Body of pancreas (tissue), 4 donors: ENCODE results near the gene FBN3. TPM values are rescaled to one million over a fixed set of nuclear protein-coding genes. Genes with fewer than 3 reads are reported as not detected.

Source experiments
- ATAC-seq: fragments of 150-250 bp; one replicate; pipeline ENCODE4 v1.9.1; 2016
- DNase-seq, 4 donors: peaks; one replicate each; pipeline ENCODE4 v3.0.0-alpha.2; 2019
- H3K27ac ChIP-seq, 4 donors: fragments of 200-600 bp; sonication (generic); 1 replicate in 3 of 4; 2 replicates in 1 of 4; pipeline versions ENCODE4 v1.5.1 to v1.6.1; 2016 to 2019; ENCODE audit warnings: mild to moderate bottlenecking in 1 of 4, mixed read lengths in 1 of 4, moderate library complexity in 1 of 4
- H3K27me3 ChIP-seq, 2 donors: fragments of 200-600 bp; sonication (generic); one replicate each; pipeline ENCODE4 v1.6.0; 2016; ENCODE audit warnings: mild to moderate bottlenecking in 1 of 2
- H3K36me3 ChIP-seq, 2 donors: fragments of 200-600 bp; sonication (generic); replicated peaks in 1 of 2; 2 replicates each; pipeline ENCODE4 v1.5.1; 2016; ENCODE audit warnings: low read depth in 2 of 2; ENCODE audit not compliant: insufficient read depth in 1 of 2
- H3K4me1 ChIP-seq: fragments of 200-600 bp; sonication (generic); one replicate; pipeline ENCODE4 v1.6.0; 2016
- H3K4me3 ChIP-seq, 2 donors: fragments of 200-600 bp; sonication (generic); 1 replicate in 1 of 2; 2 replicates in 1 of 2; pipeline ENCODE4 v1.5.1; 2016 to 2019
- H3K9me3 ChIP-seq, 3 donors: fragments of 200-600 bp; sonication (generic); 1 replicate in 2 of 3; 2 replicates in 1 of 3; pipeline ENCODE4 v1.5.1; 2016
- CTCF ChIP-seq, 7 experiments: fragments of 450-650 bp in 4 of 7; fragments of 200-600 bp in 3 of 7; sonication (generic) in 3 of 7; IDR thresholded peaks; one replicate each; pipeline ENCODE4 v1.5.1; 2016 to 2019; ENCODE audit warnings: antibody characterized with exemption in 7 of 7
- POLR2A ChIP-seq, 3 donors: fragments of 450-650 bp; IDR thresholded peaks; one replicate each; pipeline ENCODE4 v1.6.1; 2016; ENCODE audit warnings: antibody characterized with exemption in 3 of 3, mild to moderate bottlenecking in 2 of 3
- WGBS, 2 donors: methylation state at CpG; one replicate each; pipeline ENCODE4 v1.1.5; 2017; 5-methylcytosine and 5-hydroxymethylcytosine counted together
- intact Hi-C: fragments of 100-400 bp; cut with DNase I; formaldehyde crosslinking; loops from one replicate; pipeline ENCODE4 v1.15.1; 2023
- total RNA-seq, 2 donors: library from RNA; depleted of rRNA; stranded (reverse); fragments of >200 nt; gene quantifications; one replicate each; pipeline ENCODE4 v1.1.0, GENCODE V29; 2016

FBN3 gene
- total RNA-seq, 2 donors from 2014 or later, result 0.26 TPM; not detected in 1

- Histone ChIP-seq H3K27me3 (no peaks in the 10 kb centered on the region), H3K36me3 (no peaks in the 10 kb centered on the region), H3K27ac (no peak overlapping the region), H3K4me3 (no peak overlapping the region), H3K9me3 (no peaks in the 10 kb centered on the region), H3K4me1 (no peaks in the 10 kb centered on the region)
- 71 to 75% methylated on average over 13 to 20 of the region's 26 CpGs for whole genome bisulfite sequencing, 2 donors
- TF ChIP-seq CTCF (IDR thresholded peaks at IDR 0.05), result no peak
- no peak for TF ChIP-seq POLR2A (IDR thresholded peaks at IDR 0.05)
- no peak for ATAC-seq
- intact Hi-C loops, result loop anchor here (10.0 kb wide), 1 partner anchor 167 kb away; no protein-coding TSS in a partner anchor
- DNase-seq, result no peak
Measured at GRCh38 chr19:8131517-8131916, 17.9 kb downstream of the FBN3 start.

- ATAC-seq (no peak), DNase-seq (no peak)
- intact Hi-C loops, result no loop called here
- Histone ChIP-seq H3K27ac (no peak overlapping the region), H3K36me3 (no peaks in the 10 kb centered on the region), H3K27me3 (no peaks in the 10 kb centered on the region), H3K4me3 (no peak overlapping the region), H3K4me1 (no peaks in the 10 kb centered on the region), H3K9me3 (no peaks in the 10 kb centered on the region)
- TF ChIP-seq POLR2A (IDR thresholded peaks at IDR 0.05) (no peak), CTCF (IDR thresholded peaks at IDR 0.05) (no peak)
- WGBS, 2 donors, result 57 to 70% methylated on average over 16 to 19 of the region's 20 CpGs
Measured at GRCh38 chr19:8129061-8129618, 20.3 kb downstream of the FBN3 start.

GRCh38 chr19:8128551-8128950 lies 20.8 kb downstream of the FBN3 start:
- WGBS, 2 donors, result 79 to 86% methylated on average over 7 to 8 of the region's 8 CpGs
- TF ChIP-seq CTCF (IDR thresholded peaks at IDR 0.05), result no peak
- TF ChIP-seq POLR2A (IDR thresholded peaks at IDR 0.05), result no peak
- H3K4me1 ChIP-seq, result no peaks in the 10 kb centered on the region

GRCh38 chr19:8127311-8127710 lies 22.1 kb downstream of the FBN3 start:
- no peak overlapping the region for H3K4me3 ChIP-seq
- no peak overlapping the region for H3K27ac ChIP-seq
- WGBS, 2 donors, result 65 to 75% methylated on average over 8 of the region's 8 CpGs
- DNase-seq (no peak), ATAC-seq (no peak)
- no peaks in the 10 kb centered on the region for H3K27me3 ChIP-seq
- H3K9me3 ChIP-seq, result no peaks in the 10 kb centered on the region
- intact Hi-C loops, result no loop called here
- H3K4me1 ChIP-seq, result no peaks in the 10 kb centered on the region
- no peak for TF ChIP-seq CTCF (IDR thresholded peaks at IDR 0.05)
- H3K36me3 ChIP-seq, result no peaks in the 10 kb centered on the region

More at GRCh38 chr19:8128551-8128950, 20.8 kb downstream of the FBN3 start:
- DNase-seq (no peak), ATAC-seq (no peak)
- no peaks in the 10 kb centered on the region for H3K27me3 ChIP-seq
- no peak overlapping the region for H3K27ac ChIP-seq
- H3K4me3 ChIP-seq, result no peak overlapping the region
- no peaks in the 10 kb centered on the region for H3K36me3 ChIP-seq
- intact Hi-C loops, result no loop called here
- no peaks in the 10 kb centered on the region for H3K9me3 ChIP-seq

GRCh38 chr19:8126511-8126910 lies 22.9 kb downstream of the FBN3 start:
- Histone ChIP-seq H3K27me3 (no peaks in the 10 kb centered on the region), H3K27ac (no peak overlapping the region), H3K4me1 (no peaks in the 10 kb centered on the region), H3K36me3 (no peaks in the 10 kb centered on the region), H3K9me3 (no peaks in the 10 kb centered on the region), H3K4me3 (no peak overlapping the region)
- intact Hi-C loops, result no loop called here
- no peak for ATAC-seq
- 81% methylated on average over 18 of the region's 18 CpGs; no CpG with 5 or more reads in 1 of the 2 donors for WGBS, 2 donors
- no peak for DNase-seq
- no peak for TF ChIP-seq CTCF (IDR thresholded peaks at IDR 0.05)
- TF ChIP-seq POLR2A (IDR thresholded peaks at IDR 0.05), result no peak
